Breast epithelium (tissue), 3 donors: ENCODE results near the gene ZNF629.

Source experiments
- POLR2A ChIP-seq: fragments of 450-650 bp; IDR thresholded peaks from one replicate; pipeline ENCODE4 v1.6.1; 2016; ENCODE audit warnings: antibody characterized with exemption, mild to moderate bottlenecking, moderate library complexity
- POLR2AphosphoS5 ChIP-seq, 3 donors: sonication (generic); formaldehyde crosslinking; IDR thresholded peaks; one replicate each; pipeline ENCODE4 v1.6.1; 2017; ENCODE audit warnings: antibody characterized with exemption in 3 of 3
- TF ChIP-seq, protein P1 (sequence below), 3 donors: fragments of 450-650 bp; IDR thresholded peaks; one replicate each; pipeline ENCODE4 v1.5.1; 2016 to 2017; ENCODE audit warnings: antibody characterized with exemption in 3 of 3, mild to moderate bottlenecking in 3 of 3, moderate library complexity in 3 of 3

DNA sequence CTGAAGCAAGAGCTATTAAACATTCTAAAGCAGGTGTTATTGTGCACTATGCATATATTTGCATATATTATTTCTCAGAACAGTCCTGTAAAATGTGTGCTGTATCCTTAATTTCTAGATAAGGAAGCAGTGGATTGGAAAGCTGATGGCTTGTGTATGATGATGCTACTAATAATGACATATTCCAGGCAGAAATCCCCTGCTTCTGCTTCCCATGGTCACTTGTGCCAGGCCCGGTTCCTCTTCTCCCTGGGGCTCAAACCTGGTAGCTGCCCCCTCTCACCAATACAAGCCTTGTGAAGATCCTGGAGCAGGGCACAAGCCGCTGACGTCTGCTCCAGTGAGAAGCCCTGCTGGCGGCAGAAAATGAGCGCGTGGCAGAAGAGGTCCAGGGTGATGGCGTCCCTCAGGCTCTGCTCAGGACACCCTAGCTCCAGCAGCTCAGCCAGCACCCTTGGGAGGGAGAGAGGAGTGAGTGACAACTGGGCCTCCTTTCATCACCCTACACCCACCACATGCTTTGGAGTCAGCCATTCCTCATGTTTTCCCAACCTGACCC lies 26.9 kb downstream of the ZNF629 start:
- no peak for TF ChIP-seq POLR2A
- TF ChIP-seq, protein P1, sequence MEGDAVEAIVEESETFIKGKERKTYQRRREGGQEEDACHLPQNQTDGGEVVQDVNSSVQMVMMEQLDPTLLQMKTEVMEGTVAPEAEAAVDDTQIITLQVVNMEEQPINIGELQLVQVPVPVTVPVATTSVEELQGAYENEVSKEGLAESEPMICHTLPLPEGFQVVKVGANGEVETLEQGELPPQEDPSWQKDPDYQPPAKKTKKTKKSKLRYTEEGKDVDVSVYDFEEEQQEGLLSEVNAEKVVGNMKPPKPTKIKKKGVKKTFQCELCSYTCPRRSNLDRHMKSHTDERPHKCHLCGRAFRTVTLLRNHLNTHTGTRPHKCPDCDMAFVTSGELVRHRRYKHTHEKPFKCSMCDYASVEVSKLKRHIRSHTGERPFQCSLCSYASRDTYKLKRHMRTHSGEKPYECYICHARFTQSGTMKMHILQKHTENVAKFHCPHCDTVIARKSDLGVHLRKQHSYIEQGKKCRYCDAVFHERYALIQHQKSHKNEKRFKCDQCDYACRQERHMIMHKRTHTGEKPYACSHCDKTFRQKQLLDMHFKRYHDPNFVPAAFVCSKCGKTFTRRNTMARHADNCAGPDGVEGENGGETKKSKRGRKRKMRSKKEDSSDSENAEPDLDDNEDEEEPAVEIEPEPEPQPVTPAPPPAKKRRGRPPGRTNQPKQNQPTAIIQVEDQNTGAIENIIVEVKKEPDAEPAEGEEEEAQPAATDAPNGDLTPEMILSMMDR (IDR thresholded peaks at IDR 0.05), result no peak
- no peak for TF ChIP-seq POLR2AphosphoS5 (IDR thresholded peaks at IDR 0.05)
